ENCODE data around the gene MICAL3. TPM values are rescaled to one million over a fixed set of nuclear protein-coding genes. Genes with fewer than 3 reads are reported as not detected.

MICAL3 gene
- total RNA-seq, 1 experiment from 2014 or later: 47.1 TPM

DNA sequence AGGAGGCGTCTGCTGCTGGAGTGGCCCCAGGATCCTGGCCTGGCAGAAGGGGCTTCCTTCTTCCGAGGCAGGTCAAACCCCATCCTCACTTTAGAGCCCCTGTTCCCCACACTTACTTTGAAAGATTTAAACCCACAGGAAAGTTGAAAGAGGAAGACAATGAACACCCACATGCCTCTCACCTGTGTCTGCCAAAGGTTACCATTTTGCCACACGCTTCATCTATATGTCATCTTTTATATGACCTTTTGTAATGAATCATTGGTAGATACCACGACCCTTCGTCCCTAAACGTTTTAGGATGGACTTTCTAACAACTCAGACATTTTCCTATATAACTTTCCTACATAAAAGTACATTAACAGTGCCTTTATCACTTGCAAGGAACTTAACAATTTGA lies 210.3 kb downstream of the MICAL3 start:
- no peaks in the 10 kb centered on the region for H3K9me3 ChIP-seq (ENCODE audit: control insufficient read depth, insufficient read depth, low read depth, low read length)
- no TSS peak for BruUV-seq (replicated peaks)
- in situ Hi-C loops (cut with HindIII; ENCODE audit: low pct_unique_long_range_greater_than_20kb, low sequenced_read_pairs): no loop called here
- DNase-seq (ENCODE audit: low read depth, low spot score) (no peak), ATAC-seq (no peak)
- TF ChIP-seq, protein P1, sequence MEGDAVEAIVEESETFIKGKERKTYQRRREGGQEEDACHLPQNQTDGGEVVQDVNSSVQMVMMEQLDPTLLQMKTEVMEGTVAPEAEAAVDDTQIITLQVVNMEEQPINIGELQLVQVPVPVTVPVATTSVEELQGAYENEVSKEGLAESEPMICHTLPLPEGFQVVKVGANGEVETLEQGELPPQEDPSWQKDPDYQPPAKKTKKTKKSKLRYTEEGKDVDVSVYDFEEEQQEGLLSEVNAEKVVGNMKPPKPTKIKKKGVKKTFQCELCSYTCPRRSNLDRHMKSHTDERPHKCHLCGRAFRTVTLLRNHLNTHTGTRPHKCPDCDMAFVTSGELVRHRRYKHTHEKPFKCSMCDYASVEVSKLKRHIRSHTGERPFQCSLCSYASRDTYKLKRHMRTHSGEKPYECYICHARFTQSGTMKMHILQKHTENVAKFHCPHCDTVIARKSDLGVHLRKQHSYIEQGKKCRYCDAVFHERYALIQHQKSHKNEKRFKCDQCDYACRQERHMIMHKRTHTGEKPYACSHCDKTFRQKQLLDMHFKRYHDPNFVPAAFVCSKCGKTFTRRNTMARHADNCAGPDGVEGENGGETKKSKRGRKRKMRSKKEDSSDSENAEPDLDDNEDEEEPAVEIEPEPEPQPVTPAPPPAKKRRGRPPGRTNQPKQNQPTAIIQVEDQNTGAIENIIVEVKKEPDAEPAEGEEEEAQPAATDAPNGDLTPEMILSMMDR (IDR thresholded peaks at IDR 0.05): no peak
- TF ChIP-seq SIN3A (IDR thresholded peaks at IDR 0.05; ENCODE audit: borderline replicate concordance, insufficient read depth, low read depth, low read length) (no peak), POLR2AphosphoS5 (IDR thresholded peaks at IDR 0.05; ENCODE audit: low read depth, low read length) (no peak), TCF7L2 (IDR thresholded peaks at IDR 0.05; ENCODE audit: low read depth, low read length) (no peak)
- TF ChIP-seq, protein P2, sequence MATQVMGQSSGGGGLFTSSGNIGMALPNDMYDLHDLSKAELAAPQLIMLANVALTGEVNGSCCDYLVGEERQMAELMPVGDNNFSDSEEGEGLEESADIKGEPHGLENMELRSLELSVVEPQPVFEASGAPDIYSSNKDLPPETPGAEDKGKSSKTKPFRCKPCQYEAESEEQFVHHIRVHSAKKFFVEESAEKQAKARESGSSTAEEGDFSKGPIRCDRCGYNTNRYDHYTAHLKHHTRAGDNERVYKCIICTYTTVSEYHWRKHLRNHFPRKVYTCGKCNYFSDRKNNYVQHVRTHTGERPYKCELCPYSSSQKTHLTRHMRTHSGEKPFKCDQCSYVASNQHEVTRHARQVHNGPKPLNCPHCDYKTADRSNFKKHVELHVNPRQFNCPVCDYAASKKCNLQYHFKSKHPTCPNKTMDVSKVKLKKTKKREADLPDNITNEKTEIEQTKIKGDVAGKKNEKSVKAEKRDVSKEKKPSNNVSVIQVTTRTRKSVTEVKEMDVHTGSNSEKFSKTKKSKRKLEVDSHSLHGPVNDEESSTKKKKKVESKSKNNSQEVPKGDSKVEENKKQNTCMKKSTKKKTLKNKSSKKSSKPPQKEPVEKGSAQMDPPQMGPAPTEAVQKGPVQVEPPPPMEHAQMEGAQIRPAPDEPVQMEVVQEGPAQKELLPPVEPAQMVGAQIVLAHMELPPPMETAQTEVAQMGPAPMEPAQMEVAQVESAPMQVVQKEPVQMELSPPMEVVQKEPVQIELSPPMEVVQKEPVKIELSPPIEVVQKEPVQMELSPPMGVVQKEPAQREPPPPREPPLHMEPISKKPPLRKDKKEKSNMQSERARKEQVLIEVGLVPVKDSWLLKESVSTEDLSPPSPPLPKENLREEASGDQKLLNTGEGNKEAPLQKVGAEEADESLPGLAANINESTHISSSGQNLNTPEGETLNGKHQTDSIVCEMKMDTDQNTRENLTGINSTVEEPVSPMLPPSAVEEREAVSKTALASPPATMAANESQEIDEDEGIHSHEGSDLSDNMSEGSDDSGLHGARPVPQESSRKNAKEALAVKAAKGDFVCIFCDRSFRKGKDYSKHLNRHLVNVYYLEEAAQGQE (IDR thresholded peaks at IDR 0.05; ENCODE audit: insufficient read depth in 1 of 2, low read depth in 2 of 2, low read length in 1 of 2): no peak
- H3K27me3 ChIP-seq (ENCODE audit: control insufficient read depth, insufficient read depth, low read length): no peaks in the 10 kb centered on the region
- ChIA-PET CTCF (no interaction called here), POLR2A (interaction anchor here (0.7 kb wide), 1 partner anchor 14 kb away, joined by 3 read pairs; no protein-coding TSS in a partner anchor)
- H3K27ac ChIP-seq (ENCODE audit: low read length): no peak overlapping the region
- intact Hi-C loops (cut with micrococcal nuclease; ENCODE audit: unreplicated experiment): no loop called here
- no peaks in the 10 kb centered on the region for H3K36me3 ChIP-seq (ENCODE audit: control insufficient read depth, insufficient read depth, low read length)
- H3K4me3 ChIP-seq (ENCODE audit: low read depth in 2 of 2, low read length in 2 of 2): no peak overlapping the region
- no peaks in the 10 kb centered on the region for H3K4me1 ChIP-seq (ENCODE audit: control insufficient read depth, insufficient read depth, low read length)

DNA sequence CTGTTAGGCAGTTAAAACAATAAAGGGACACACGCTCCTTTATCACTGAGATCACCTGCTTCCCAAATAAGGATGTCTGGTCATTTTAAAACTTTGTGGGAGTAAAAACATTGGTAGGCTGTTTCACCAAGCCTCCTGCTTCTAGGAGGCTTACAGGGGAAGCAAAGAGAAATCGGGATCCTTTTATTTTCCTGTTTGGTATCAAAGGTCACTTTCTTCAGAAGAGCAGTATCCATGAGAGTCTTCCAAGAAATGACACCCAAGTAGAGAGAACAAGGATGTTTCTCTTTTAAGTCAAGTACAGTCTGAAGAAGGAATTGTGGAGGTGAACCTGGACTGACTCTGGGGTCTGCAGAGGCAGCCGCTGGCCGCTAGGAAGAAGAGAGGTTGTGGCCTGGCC lies 213.2 kb downstream of the MICAL3 start:
- intact Hi-C loops (cut with micrococcal nuclease; ENCODE audit: unreplicated experiment): no loop called here
- TF ChIP-seq POLR2AphosphoS5 (IDR thresholded peaks at IDR 0.05; ENCODE audit: low read depth, low read length) (no peak), TCF7L2 (IDR thresholded peaks at IDR 0.05; ENCODE audit: low read depth, low read length) (no peak), SIN3A (IDR thresholded peaks at IDR 0.05; ENCODE audit: borderline replicate concordance, insufficient read depth, low read depth, low read length) (no peak)
- TF ChIP-seq, protein P2 (IDR thresholded peaks at IDR 0.05; ENCODE audit: insufficient read depth in 1 of 2, low read depth in 2 of 2, low read length in 1 of 2): no peak
- TF ChIP-seq, protein P1 (IDR thresholded peaks at IDR 0.05): no peak
- H3K9me3 ChIP-seq (ENCODE audit: control insufficient read depth, insufficient read depth, low read depth, low read length): no peaks in the 10 kb centered on the region
- POLR2A ChIA-PET: no interaction called here
- ATAC-seq: no peak
- no peaks in the 10 kb centered on the region for H3K27me3 ChIP-seq (ENCODE audit: control insufficient read depth, insufficient read depth, low read length)
- in situ Hi-C loops (cut with HindIII; ENCODE audit: low pct_unique_long_range_greater_than_20kb, low sequenced_read_pairs): no loop called here
- H3K4me3 ChIP-seq (ENCODE audit: low read depth in 2 of 2, low read length in 2 of 2): no peak overlapping the region
- CTCF ChIA-PET: no interaction called here
- no TSS peak for BruUV-seq (replicated peaks)
- no peak overlapping the region for H3K27ac ChIP-seq (ENCODE audit: low read length)
- DNase-seq (ENCODE audit: low read depth, low spot score): no peak
- H3K4me1 ChIP-seq (ENCODE audit: control insufficient read depth, insufficient read depth, low read length): no peaks in the 10 kb centered on the region
- no peaks in the 10 kb centered on the region for H3K36me3 ChIP-seq (ENCODE audit: control insufficient read depth, insufficient read depth, low read length)

Data from Panc1 (cell line).